ENCODE measurements around the gene MLLT3.

GRCh38 chr9:20623021-20623747 lies 885 bp upstream of the MLLT3 start:
- TF ChIP-seq POLR2A (IDR thresholded peaks at IDR 0.05; ENCODE audit: low read depth, low read length) (no peak; the same call in 1 of the 2 replicates), TAF1 (IDR thresholded peaks at IDR 0.05; ENCODE audit: borderline replicate concordance, low read depth, low read length) (no peak)

Measured in GM12892 (cell line).